HL-60 (cell line): ENCODE data around the gene EARS2.

ENCODE experiments used
- DNase-seq, 2 experiments: peaks; one replicate each; pipeline ENCODE4 v3.0.0-alpha.2; 2010 to 2020; ENCODE audit warnings: low read depth in 1 of 2, low spot score in 1 of 2
- H3K27ac ChIP-seq: fragments of 250-450 bp; sonication (Bioruptor Pico); replicated peaks from 2 replicates; pipeline ENCODE4 v1.5.1; 2020; ENCODE audit warnings: mild to moderate bottlenecking, moderate library complexity
- H3K27me3 ChIP-seq: fragments of 250-450 bp; sonication (Bioruptor Pico); 2 replicates; pipeline ENCODE4 v1.5.1; 2021; ENCODE audit warnings: mild to moderate bottlenecking, moderate library complexity; ENCODE audit not compliant: insufficient read depth, poor library complexity, severe bottlenecking
- H3K4me3 ChIP-seq: replicated peaks from 2 replicates; pipeline ENCODE4 v1.5.1; 2011; ENCODE audit warnings: mild to moderate bottlenecking, control low read depth, low read length; ENCODE audit not compliant: insufficient read depth
- GABPA ChIP-seq: IDR thresholded peaks from 2 replicates; pipeline ENCODE4 v1.6.1; 2012; ENCODE audit warnings: low read depth
- POLR2AphosphoS5 ChIP-seq: IDR thresholded peaks from 2 replicates; pipeline ENCODE4 v1.6.1; 2012; ENCODE audit warnings: low read depth
- REST ChIP-seq: IDR thresholded peaks from 2 replicates; pipeline ENCODE4 v1.6.1; 2012; ENCODE audit warnings: low read depth; ENCODE audit not compliant: insufficient replicate concordance
- SPI1 ChIP-seq: IDR thresholded peaks from 2 replicates; pipeline ENCODE4 v1.6.1; 2012; ENCODE audit warnings: low read depth, mild to moderate bottlenecking, borderline replicate concordance
- TF ChIP-seq, protein P1 (sequence below): IDR thresholded peaks from one replicate; pipeline ENCODE4 v1.5.1; 2011; ENCODE audit warnings: low read length, control low read depth, inconsistent platforms; ENCODE audit not compliant: insufficient read depth

Gene EARS2

GRCh38 chr16:23595246-23595950, 38.2 kb upstream of the EARS2 start:
- Histone ChIP-seq H3K4me3 (peak overlapping the region; percentile 98), H3K27me3 (no peaks in the 10 kb centered on the region), H3K27ac (peak overlapping the region; percentile 80)
- TF ChIP-seq SPI1 (no peak), POLR2AphosphoS5 (no peak), GABPA (no peak), REST (no peak)
- TF ChIP-seq, protein P1, sequence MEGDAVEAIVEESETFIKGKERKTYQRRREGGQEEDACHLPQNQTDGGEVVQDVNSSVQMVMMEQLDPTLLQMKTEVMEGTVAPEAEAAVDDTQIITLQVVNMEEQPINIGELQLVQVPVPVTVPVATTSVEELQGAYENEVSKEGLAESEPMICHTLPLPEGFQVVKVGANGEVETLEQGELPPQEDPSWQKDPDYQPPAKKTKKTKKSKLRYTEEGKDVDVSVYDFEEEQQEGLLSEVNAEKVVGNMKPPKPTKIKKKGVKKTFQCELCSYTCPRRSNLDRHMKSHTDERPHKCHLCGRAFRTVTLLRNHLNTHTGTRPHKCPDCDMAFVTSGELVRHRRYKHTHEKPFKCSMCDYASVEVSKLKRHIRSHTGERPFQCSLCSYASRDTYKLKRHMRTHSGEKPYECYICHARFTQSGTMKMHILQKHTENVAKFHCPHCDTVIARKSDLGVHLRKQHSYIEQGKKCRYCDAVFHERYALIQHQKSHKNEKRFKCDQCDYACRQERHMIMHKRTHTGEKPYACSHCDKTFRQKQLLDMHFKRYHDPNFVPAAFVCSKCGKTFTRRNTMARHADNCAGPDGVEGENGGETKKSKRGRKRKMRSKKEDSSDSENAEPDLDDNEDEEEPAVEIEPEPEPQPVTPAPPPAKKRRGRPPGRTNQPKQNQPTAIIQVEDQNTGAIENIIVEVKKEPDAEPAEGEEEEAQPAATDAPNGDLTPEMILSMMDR: no peak
- no peak for DNase-seq

- Histone ChIP-seq H3K4me3 (no peak overlapping the region), H3K27ac (no peak overlapping the region), H3K27me3 (no peaks in the 10 kb centered on the region)
- no peak for DNase-seq
- TF ChIP-seq GABPA (no peak), SPI1 (no peak), REST (no peak)
- TF ChIP-seq, protein P1: no peak
These were observed 37.0 kb upstream of the EARS2 start for GRCh38 chr16:23594186-23594585.

GRCh38 chr16:23590181-23590580, 33.0 kb upstream of the EARS2 start:
- TF ChIP-seq, protein P1: no peak
- TF ChIP-seq REST (no peak), SPI1 (no peak), GABPA (no peak), POLR2AphosphoS5 (no peak)

More at GRCh38 chr16:23590181-23590580, 33.0 kb upstream of the EARS2 start:
- DNase-seq: no peak
- H3K27me3 ChIP-seq: no peaks in the 10 kb centered on the region
- H3K4me3 ChIP-seq: no peak overlapping the region
- no peak overlapping the region for H3K27ac ChIP-seq
